Stomach (tissue), 4 donors: Measurements from ENCODE around the gene UBAC1.

Experiments used
- EP300 ChIP-seq: sonication (generic); formaldehyde crosslinking; IDR thresholded peaks from one replicate; pipeline ENCODE4 v1.6.1; 2017; ENCODE audit warnings: antibody characterized with exemption
- POLR2A ChIP-seq, 4 donors: fragments of 450-650 bp; IDR thresholded peaks; one replicate each; pipeline ENCODE4 v1.6.1; 2016; ENCODE audit warnings: antibody characterized with exemption in 4 of 4, control low read depth in 2 of 4, mild to moderate bottlenecking in 1 of 4, moderate library complexity in 1 of 4
- POLR2AphosphoS5 ChIP-seq, 3 donors: sonication (generic); formaldehyde crosslinking; IDR thresholded peaks; one replicate each; pipeline ENCODE4 v1.6.1; 2016; ENCODE audit warnings: antibody characterized with exemption in 3 of 3
- TF ChIP-seq, protein P1 (sequence below), 7 experiments: fragments of 450-650 bp in 4 of 7; fragments of 200-600 bp in 3 of 7; sonication (generic) in 3 of 7; IDR thresholded peaks; one replicate each; pipeline ENCODE4 v1.5.1; 2016 to 2019; ENCODE audit warnings: antibody characterized with exemption in 7 of 7, control low read depth in 2 of 7, mild to moderate bottlenecking in 1 of 7

DNA sequence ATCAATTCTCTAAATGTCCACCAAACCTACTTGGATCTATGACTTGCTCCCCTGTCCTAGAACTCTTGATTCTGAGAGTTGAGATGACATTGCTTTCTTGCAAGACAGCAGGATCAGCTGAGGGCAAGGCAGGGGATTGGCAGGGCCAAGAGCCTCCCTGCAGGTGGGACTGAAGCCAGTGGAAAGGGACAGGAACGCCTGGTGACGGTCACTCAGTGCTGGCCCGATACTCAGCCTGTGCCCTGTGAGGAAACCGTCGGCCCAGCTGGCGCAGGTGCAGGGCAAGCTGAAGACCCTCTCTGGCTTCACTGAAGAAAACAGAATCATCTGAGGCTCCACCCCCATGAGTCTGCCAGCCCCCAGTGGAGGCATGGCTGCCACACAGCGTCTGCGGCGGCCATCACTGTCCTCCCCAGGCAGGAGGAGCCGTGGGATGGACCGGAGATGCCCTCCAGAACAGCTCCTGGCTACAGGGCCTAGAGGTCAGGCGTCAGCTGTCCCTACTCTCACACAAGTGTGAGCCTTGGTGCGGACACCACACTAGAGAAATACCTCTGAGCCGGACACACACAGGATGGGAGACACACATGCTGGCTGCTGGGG lies 14.7 kb downstream of the UBAC1 start:
- TF ChIP-seq, protein P1, sequence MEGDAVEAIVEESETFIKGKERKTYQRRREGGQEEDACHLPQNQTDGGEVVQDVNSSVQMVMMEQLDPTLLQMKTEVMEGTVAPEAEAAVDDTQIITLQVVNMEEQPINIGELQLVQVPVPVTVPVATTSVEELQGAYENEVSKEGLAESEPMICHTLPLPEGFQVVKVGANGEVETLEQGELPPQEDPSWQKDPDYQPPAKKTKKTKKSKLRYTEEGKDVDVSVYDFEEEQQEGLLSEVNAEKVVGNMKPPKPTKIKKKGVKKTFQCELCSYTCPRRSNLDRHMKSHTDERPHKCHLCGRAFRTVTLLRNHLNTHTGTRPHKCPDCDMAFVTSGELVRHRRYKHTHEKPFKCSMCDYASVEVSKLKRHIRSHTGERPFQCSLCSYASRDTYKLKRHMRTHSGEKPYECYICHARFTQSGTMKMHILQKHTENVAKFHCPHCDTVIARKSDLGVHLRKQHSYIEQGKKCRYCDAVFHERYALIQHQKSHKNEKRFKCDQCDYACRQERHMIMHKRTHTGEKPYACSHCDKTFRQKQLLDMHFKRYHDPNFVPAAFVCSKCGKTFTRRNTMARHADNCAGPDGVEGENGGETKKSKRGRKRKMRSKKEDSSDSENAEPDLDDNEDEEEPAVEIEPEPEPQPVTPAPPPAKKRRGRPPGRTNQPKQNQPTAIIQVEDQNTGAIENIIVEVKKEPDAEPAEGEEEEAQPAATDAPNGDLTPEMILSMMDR (IDR thresholded peaks at IDR 0.05): no peak
- no peak for TF ChIP-seq POLR2A (IDR thresholded peaks at IDR 0.05)
- TF ChIP-seq POLR2AphosphoS5 (IDR thresholded peaks at IDR 0.05): no peak
- TF ChIP-seq EP300: no peak
